H9 (cell line): ENCODE measurements around the gene CPE. TPM values are rescaled to one million over a fixed set of nuclear protein-coding genes. Genes with fewer than 3 reads are reported as not detected.
A peak's percentile ranks its signal among the peaks of the same experiment; 100 is the strongest.

Experiments used
- DNase-seq: peaks from one replicate; pipeline ENCODE4 v3.0.0-alpha.2; 2017
- H2AFZ ChIP-seq: one replicate; pipeline ENCODE4 v1.6.1; 2013; ENCODE audit warnings: mild to moderate bottlenecking, low read length, control low read depth, moderate library complexity
- H2AK5ac ChIP-seq: 2 replicates; pipeline ENCODE4 v1.6.1; 2013; ENCODE audit warnings: low read length, control low read depth, mixed read lengths; ENCODE audit not compliant: insufficient read length
- H2BK120ac ChIP-seq: one replicate; pipeline ENCODE4 v1.6.1; 2013; ENCODE audit warnings: low read depth, mild to moderate bottlenecking, low read length, control low read depth, inconsistent platforms; ENCODE audit not compliant: poor library complexity, severe bottlenecking
- H2BK12ac ChIP-seq: 2 replicates; pipeline ENCODE4 v1.6.1; 2013; ENCODE audit warnings: low read length, control low read depth, mixed read lengths, low read depth; ENCODE audit not compliant: insufficient read length
- H2BK15ac ChIP-seq: 2 replicates; pipeline ENCODE4 v1.6.1; 2013; ENCODE audit warnings: low read depth, low read length, control low read depth
- H2BK20ac ChIP-seq: one replicate; pipeline ENCODE4 v1.6.1; 2013; ENCODE audit warnings: low read depth, mild to moderate bottlenecking, low read length, control low read depth, inconsistent platforms; ENCODE audit not compliant: poor library complexity, severe bottlenecking
- H2BK5ac ChIP-seq: 2 replicates; pipeline ENCODE4 v1.6.1; 2013; ENCODE audit warnings: low read length, control low read depth, mixed read lengths; ENCODE audit not compliant: insufficient read length
- H3K14ac ChIP-seq: 2 replicates; pipeline ENCODE4 v1.6.1; 2013; ENCODE audit warnings: low read length, control low read depth; ENCODE audit not compliant: insufficient read depth
- H3K18ac ChIP-seq: 2 replicates; pipeline ENCODE4 v1.6.1; 2013; ENCODE audit warnings: low read depth, mild to moderate bottlenecking, mixed read lengths, low read length, control low read depth; ENCODE audit not compliant: insufficient read length
- H3K23ac ChIP-seq: 2 replicates; pipeline ENCODE4 v1.6.1; 2013; ENCODE audit warnings: low read length, control low read depth, mixed read lengths, low read depth; ENCODE audit not compliant: insufficient read length
- H3K23me2 ChIP-seq: 2 replicates; pipeline ENCODE4 v1.6.1; 2013; ENCODE audit warnings: low read depth, mild to moderate bottlenecking, mixed read lengths, low read length, control low read depth; ENCODE audit not compliant: insufficient read length, poor library complexity, severe bottlenecking
- H3K27ac ChIP-seq: 2 replicates; pipeline ENCODE4 v1.5.1; 2013; ENCODE audit warnings: low read length, control low read depth, mixed read lengths, low read depth; ENCODE audit not compliant: insufficient read length
- H3K27me3 ChIP-seq: 2 replicates; pipeline ENCODE4 v1.6.1; 2013; ENCODE audit warnings: low read length, control low read depth, inconsistent platforms; ENCODE audit not compliant: insufficient read depth
- H3K4ac ChIP-seq: 2 replicates; pipeline ENCODE4 v1.6.1; 2013; ENCODE audit warnings: low read depth, mild to moderate bottlenecking, control low read depth, inconsistent platforms, low read length, moderate library complexity
- H3K4me1 ChIP-seq: 2 replicates; pipeline ENCODE4 v1.6.1; 2013; ENCODE audit warnings: low read length, control low read depth, inconsistent platforms; ENCODE audit not compliant: insufficient read depth
- H3K4me2 ChIP-seq: 2 replicates; pipeline ENCODE4 v1.6.1; 2013; ENCODE audit warnings: low read length, control low read depth, mixed read lengths; ENCODE audit not compliant: insufficient read length, insufficient read depth
- H3K56ac ChIP-seq: 2 replicates; pipeline ENCODE4 v1.6.1; 2013; ENCODE audit warnings: low read depth, mild to moderate bottlenecking, mixed read lengths, low read length, control low read depth; ENCODE audit not compliant: insufficient read length
- H3K79me1 ChIP-seq: 2 replicates; pipeline ENCODE4 v1.6.1; 2013; ENCODE audit warnings: low read depth, mild to moderate bottlenecking, moderate library complexity, low read length, control low read depth, inconsistent platforms; ENCODE audit not compliant: insufficient read depth, poor library complexity, severe bottlenecking
- H3K79me2 ChIP-seq: 2 replicates; pipeline ENCODE4 v1.6.1; 2013; ENCODE audit warnings: low read length, control low read depth, inconsistent platforms; ENCODE audit not compliant: insufficient read depth
- H3K9ac ChIP-seq: 2 replicates; pipeline ENCODE4 v1.6.1; 2013; ENCODE audit warnings: low read length, control low read depth, mixed read lengths; ENCODE audit not compliant: insufficient read length; ENCODE audit errors: extremely low read depth
- H3K9me3 ChIP-seq: one replicate; pipeline ENCODE4 v1.6.1; 2013; ENCODE audit warnings: low read depth, low read length, inconsistent platforms; ENCODE audit not compliant: control insufficient read depth
- H3T11ph ChIP-seq: one replicate; pipeline ENCODE4 v1.6.1; 2013; ENCODE audit warnings: mild to moderate bottlenecking, low read length, control low read depth, inconsistent platforms
- H4K20me1 ChIP-seq: one replicate; pipeline ENCODE4 v1.6.1; 2013; ENCODE audit not compliant: control insufficient read depth, insufficient read length, insufficient read depth
- H4K5ac ChIP-seq: 2 replicates; pipeline ENCODE4 v1.6.1; 2013; ENCODE audit warnings: low read depth, mild to moderate bottlenecking, mixed read lengths, low read length, control low read depth; ENCODE audit not compliant: insufficient read length
- H4K8ac ChIP-seq: replicated peaks from 2 replicates; pipeline ENCODE4 v1.6.1; 2013; ENCODE audit warnings: low read length, control low read depth, mixed read lengths, low read depth; ENCODE audit not compliant: insufficient read length
- H4K91ac ChIP-seq: 2 replicates; pipeline ENCODE4 v1.6.1; 2013; ENCODE audit warnings: low read depth, mild to moderate bottlenecking, moderate library complexity, mixed read lengths, low read length, control low read depth; ENCODE audit not compliant: insufficient read length
- H3K27ac Mint-ChIP-seq, 3 experiments: 2 replicates in 2 of 3; 3 replicates in 1 of 3; pipeline ENCODE4 v1.8.0; 2020 to 2021; ENCODE audit warnings: mixed read lengths in 3 of 3, mild to moderate bottlenecking in 1 of 3, moderate library complexity in 1 of 3
- H3K27me3 Mint-ChIP-seq: 2 replicates; pipeline ENCODE4 v1.8.0; 2021; ENCODE audit warnings: low read depth, mild to moderate bottlenecking, moderate library complexity, mixed read lengths
- H3K36me3 Mint-ChIP-seq, 3 experiments: 2 replicates in 2 of 3; 3 replicates in 1 of 3; pipeline ENCODE4 v1.8.0; 2020 to 2021; ENCODE audit warnings: low read depth in 3 of 3, mixed read lengths in 3 of 3; ENCODE audit not compliant: insufficient read depth in 1 of 3
- H3K4me1 Mint-ChIP-seq, 2 experiments: 2 replicates each; pipeline ENCODE4 v1.8.0; 2020; ENCODE audit warnings: mixed read lengths in 2 of 2
- H3K4me3 Mint-ChIP-seq, 2 experiments: 2 replicates in 1 of 2; 3 replicates in 1 of 2; pipeline ENCODE4 v1.8.0; 2020 to 2021; ENCODE audit warnings: mild to moderate bottlenecking in 2 of 2, mixed read lengths in 2 of 2, moderate library complexity in 1 of 2
- H3K9me3 Mint-ChIP-seq, 2 experiments: 2 replicates in 1 of 2; 3 replicates in 1 of 2; pipeline ENCODE4 v1.8.0; 2020; ENCODE audit warnings: mild to moderate bottlenecking in 2 of 2, mixed read lengths in 2 of 2, moderate library complexity in 1 of 2
- CTCF ChIP-seq: fragments of 200-600 bp; sonication (generic); conservative IDR thresholded peaks from 3 replicates; pipeline ENCODE4 v1.8.0; 2021; ENCODE audit warnings: antibody characterized with exemption, mild to moderate bottlenecking
- WGBS: extraction: QIAGEN DNeasy Blood & Tissue Kit; methylation state at CpG from one replicate; pipeline ENCODE4 v1.1.7; 2013; ENCODE audit warnings: missing lambda C conversion rate, low lambda C conversion rate, mixed read lengths; ENCODE audit not compliant: insufficient read length; ENCODE audit errors: extremely low coverage; 5-methylcytosine and 5-hydroxymethylcytosine counted together
- total RNA-seq: library from RNA; stranded (reverse); gene quantifications from 2 replicates; pipeline ENCODE4 v1.2.1, GENCODE V29; 2021

The CPE gene
- total RNA-seq, 1 experiment from 2014 or later: 10.0 TPM

- peaks cover 43 to 46% of the 10 kb centered on the region in 2 experiments for H3K4me1 Mint-ChIP-seq
- H3K27me3 Mint-ChIP-seq: no peaks in the 10 kb centered on the region
- Histone ChIP-seq H3K9me3 (no peaks in the 10 kb centered on the region), H2BK20ac (no peak overlapping the region), H4K20me1 (no peaks in the 10 kb centered on the region), H3K4me1 (no peaks in the 10 kb centered on the region; the same call in 1 of the 2 replicates), H3K79me2 (peaks cover 72% of the 10 kb centered on the region), H3K23me2 (peaks cover 11% of the 10 kb centered on the region), H3K4ac (no peak overlapping the region), H3K27ac (no peak overlapping the region), H2BK120ac (no peak overlapping the region), H3K23ac (no peak overlapping the region), H4K91ac (no peak overlapping the region), H3T11ph (no peak overlapping the region), H2BK15ac (no peak overlapping the region), H2AFZ (no peak overlapping the region), H3K18ac (no peak overlapping the region), H3K14ac (no peak overlapping the region), H3K79me1 (no peaks in the 10 kb centered on the region), H4K5ac (no peak overlapping the region), H4K8ac (no peak overlapping the region), H3K9ac (no peak overlapping the region), H2BK5ac (no peak overlapping the region), H2BK12ac (no peak overlapping the region), H3K27me3 (no peaks in the 10 kb centered on the region), H3K56ac (no peak overlapping the region), H3K4me2 (peak overlapping the region; percentile 94), H2AK5ac (no peak overlapping the region)
- no peaks in the 10 kb centered on the region for H3K9me3 Mint-ChIP-seq
- peaks cover 31 to 43% (median 37%) of the 10 kb centered on the region in 3 experiments for H3K36me3 Mint-ChIP-seq
- DNase-seq: no peak
- TF ChIP-seq CTCF: no peak
- peak overlapping the region in 1 of 2 experiments; percentile 49; a peak in 2 of 5 replicates for H3K4me3 Mint-ChIP-seq
- H3K27ac Mint-ChIP-seq: peak overlapping the region in 2 of 3 experiments; percentile 34 to 49; a peak in 4 of 7 replicates
- no CpG with 5 or more reads among the region's 1 CpG for WGBS
Observed at GRCh38 chr4:165331359-165331758, 47.4 kb upstream of the CPE start.
